ENCODE data around the gene LTBR.

LTBR gene

DNA sequence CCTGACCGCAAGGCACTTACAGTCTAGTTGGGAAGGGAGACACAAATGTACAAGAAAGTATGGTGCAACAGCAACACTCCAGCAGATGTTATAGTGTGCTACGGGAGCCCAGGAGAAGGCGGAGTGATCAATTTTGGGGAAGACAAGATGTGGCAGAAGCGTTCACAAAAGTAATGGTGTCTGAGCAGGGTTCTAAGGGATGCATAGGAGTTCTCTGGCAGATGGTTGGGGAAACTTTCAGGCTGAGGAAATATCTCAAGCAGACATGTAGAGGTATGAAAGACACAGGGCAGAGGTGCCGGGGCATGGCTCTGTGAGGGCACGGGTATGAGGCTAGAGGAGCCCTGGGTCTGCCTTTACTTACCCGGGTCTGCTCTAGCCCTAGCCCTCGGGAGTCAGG is 37.0 kb upstream of the LTBR start:
- DNase-seq (ENCODE audit: low read depth), result no peak
- TF ChIP-seq, protein P1, sequence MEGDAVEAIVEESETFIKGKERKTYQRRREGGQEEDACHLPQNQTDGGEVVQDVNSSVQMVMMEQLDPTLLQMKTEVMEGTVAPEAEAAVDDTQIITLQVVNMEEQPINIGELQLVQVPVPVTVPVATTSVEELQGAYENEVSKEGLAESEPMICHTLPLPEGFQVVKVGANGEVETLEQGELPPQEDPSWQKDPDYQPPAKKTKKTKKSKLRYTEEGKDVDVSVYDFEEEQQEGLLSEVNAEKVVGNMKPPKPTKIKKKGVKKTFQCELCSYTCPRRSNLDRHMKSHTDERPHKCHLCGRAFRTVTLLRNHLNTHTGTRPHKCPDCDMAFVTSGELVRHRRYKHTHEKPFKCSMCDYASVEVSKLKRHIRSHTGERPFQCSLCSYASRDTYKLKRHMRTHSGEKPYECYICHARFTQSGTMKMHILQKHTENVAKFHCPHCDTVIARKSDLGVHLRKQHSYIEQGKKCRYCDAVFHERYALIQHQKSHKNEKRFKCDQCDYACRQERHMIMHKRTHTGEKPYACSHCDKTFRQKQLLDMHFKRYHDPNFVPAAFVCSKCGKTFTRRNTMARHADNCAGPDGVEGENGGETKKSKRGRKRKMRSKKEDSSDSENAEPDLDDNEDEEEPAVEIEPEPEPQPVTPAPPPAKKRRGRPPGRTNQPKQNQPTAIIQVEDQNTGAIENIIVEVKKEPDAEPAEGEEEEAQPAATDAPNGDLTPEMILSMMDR (IDR thresholded peaks at IDR 0.05; ENCODE audit: insufficient read depth, low read depth, low read length, missing control alignments), result no peak
- H3K4me3 ChIP-seq (ENCODE audit: low read depth, low read length), result no peak overlapping the region

DNA sequence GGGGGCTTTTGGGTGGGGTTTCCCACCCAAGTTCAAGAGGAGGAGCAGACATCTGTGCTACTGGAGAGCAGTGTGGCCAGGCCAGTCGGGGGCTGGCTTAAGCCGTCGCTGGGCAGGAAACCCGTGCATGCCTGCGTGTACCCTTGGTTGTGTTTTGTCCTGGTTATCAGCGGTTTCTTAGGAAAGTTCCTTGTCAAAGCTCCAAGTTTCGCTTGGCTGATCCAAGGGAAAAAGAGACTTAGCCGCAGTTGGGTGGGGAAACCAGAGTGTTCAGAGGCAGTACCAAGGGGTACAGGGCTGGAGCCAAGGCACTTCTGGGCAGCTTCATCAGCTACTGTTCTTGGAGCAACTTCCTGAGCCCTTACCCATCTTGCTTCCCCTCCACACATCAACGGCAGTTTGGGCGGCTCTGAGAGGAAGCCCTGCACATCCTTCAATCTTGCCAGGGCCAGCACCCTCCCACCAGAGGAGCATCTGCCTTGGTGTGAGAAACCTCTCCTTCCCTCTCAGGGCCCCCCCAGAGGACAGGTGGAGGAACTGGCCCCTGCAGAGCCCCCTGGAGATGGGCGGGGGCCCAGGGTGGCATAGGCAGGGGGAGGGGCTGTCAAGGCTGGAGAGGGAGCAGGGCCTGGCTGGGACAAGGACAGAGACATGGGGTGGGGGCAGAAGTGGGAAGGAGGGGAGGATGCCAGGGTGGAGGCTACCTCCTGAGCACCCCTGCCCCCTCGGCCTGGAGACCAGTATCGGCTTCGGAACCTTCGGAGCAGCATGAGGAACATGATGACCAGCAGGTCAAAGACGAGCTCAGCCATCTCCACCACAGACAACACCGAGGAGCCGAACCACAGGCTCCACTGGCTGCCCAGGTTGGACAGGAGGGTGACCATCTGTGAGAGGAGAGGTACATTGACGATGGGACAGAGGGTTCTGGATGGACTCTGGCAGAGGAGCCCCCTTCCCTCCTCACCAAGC is 36.3 kb upstream of the LTBR start:
- TF ChIP-seq, protein P1 (IDR thresholded peaks at IDR 0.05; ENCODE audit: insufficient read depth, low read depth, low read length, missing control alignments), result no peak
- no peak overlapping the region for H3K4me3 ChIP-seq (ENCODE audit: low read depth, low read length)
- DNase-seq (ENCODE audit: low read depth), result no peak

DNA sequence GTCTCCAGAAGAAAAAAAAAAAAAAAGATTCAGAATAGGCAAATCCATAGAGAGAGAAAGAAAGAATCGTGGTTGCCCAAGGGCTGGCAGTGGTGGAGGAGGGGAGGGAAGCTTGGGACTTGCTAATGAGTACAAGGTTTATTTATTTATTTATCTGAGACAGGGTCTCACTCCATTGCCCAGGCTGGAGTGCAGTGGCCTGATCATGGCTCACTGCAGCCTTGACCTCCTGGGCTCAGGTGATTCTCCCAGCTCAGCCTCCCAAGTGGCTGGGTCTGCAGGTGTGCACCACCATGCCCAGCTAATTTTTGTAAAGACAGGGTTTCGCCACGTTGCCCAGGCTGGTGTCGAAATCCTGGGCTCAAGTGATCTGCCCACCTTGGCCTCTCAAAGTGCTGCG is 32.3 kb upstream of the LTBR start:
- TF ChIP-seq, protein P1 (IDR thresholded peaks at IDR 0.05; ENCODE audit: insufficient read depth, low read depth, low read length, missing control alignments), result no peak
- H3K4me3 ChIP-seq (ENCODE audit: low read depth, low read length), result no peak overlapping the region
- DNase-seq (ENCODE audit: low read depth), result no peak

DNA sequence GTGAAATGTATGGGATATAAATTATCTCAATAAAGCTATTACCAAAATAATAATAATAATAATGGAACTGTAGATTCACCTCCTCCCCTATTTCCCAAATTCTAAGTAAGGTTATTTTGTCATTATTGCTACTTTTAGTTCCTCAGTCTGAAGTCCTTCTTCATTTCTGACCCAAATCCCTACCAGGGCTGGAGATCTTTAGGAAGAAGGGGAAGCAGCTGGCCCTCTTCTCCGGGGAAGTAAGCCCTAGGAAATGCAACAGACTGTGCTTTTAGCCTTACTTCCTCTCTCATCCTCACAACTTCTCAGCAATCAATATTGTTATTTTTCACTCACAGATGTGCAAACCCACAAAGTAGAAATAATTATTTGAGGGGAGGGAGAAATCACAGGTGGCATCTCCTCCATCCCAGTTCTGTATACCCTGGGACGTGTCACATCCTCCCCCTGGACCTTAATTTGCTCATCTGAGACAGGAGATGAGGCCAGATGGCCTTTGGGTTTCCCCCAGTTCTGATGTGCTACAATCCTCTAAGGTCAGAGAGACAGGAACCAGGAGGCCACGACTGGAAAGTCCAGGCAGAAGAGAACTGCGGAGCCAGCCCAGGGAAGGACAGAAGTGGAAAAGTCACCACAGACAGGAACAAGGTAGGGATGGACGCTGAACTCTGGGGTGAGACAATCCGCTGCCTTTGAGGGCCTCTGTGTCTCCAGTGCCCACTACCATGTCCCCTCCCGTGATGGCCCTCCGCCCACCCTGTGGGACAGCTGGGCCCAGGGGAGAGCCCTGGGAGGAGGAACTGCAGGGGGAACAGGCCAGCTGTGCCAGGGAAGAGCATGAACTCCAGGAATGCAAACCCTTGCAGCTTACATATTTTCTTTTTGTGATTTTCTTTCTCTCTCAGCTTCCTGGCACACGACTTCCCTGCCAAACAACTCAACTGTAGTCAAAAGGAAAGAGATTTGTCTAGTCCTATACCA is 31.5 kb upstream of the LTBR start:
- TF ChIP-seq, protein P1 (IDR thresholded peaks at IDR 0.05; ENCODE audit: insufficient read depth, low read depth, low read length, missing control alignments), result no peak
- no peak overlapping the region for H3K4me3 ChIP-seq (ENCODE audit: low read depth, low read length)
- no peak for DNase-seq (ENCODE audit: low read depth)

DNA sequence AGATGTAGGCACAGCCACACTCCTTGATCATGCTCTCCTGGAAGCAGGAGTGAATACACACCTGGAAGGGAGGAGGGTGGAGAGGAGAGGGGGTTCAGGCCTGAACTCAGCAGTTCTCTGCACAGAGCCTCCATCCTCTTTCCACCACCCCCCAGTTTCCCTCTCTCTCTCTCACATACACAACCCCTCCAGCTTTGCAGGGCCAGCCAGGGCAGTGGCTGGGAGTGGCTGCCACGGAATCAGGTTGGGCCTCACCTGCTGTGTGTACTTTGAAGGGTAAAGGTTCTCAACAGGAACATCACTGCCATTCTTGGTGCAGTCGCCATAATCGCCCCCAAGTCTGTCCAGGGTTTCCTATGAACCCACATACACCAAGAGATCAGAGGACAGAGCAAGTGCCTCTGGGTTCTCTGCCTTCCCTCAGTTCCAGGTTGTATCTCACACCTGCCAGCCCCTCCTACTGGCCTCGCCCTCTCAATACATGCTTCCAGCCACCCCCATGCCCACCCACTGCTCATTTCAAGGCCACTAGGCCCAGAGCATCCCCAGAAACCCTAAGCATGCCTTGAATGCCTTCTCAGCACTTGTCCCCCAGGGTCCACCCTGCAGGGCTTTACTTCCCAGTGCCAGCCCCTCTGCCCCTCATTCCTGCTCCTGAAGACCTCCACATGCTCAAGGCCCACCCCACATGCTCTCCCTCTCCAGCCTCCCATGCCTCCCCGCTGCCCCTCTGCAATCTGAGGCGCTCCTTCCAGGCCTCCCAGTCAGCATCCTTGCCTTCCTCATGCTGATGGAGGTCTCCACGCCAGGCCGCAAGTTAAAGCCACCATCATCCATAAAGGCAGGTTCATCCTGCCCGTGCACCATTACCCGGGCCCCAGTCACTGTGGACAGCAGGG is 29.2 kb upstream of the LTBR start:
- H3K4me3 ChIP-seq (ENCODE audit: low read depth, low read length), result no peak overlapping the region
- DNase-seq (ENCODE audit: low read depth), result no peak
- TF ChIP-seq, protein P1 (IDR thresholded peaks at IDR 0.05; ENCODE audit: insufficient read depth, low read depth, low read length, missing control alignments), result no peak
